ENCODE data around the gene GPHN.
"Not testable (repeated sequence)": the region's sequence is repeated elsewhere in the genome, so short reads cannot be mapped to it uniquely, and the experiment has no call there.

Gene GPHN

GRCh38 chr14:66974397-66975025, 466.6 kb downstream of the GPHN start:
- DNase-seq = no peak

GRCh38 chr14:66975251-66975650, 467.3 kb downstream of the GPHN start:
- no peak for DNase-seq

GRCh38 chr14:66979101-66979974, 471.4 kb downstream of the GPHN start:
- peak in 1 of 2 experiments; percentile 5 for DNase-seq

- DNase-seq = no peak
Observed at GRCh38 chr14:66982247-66982646, 474.3 kb downstream of the GPHN start.

GRCh38 chr14:66992776-66993175, 484.8 kb downstream of the GPHN start:
- DNase-seq = no peak

- no peak for DNase-seq
Observed at GRCh38 chr14:66993512-66993911, 485.6 kb downstream of the GPHN start.

GRCh38 chr14:66998013-66998412, 490.1 kb downstream of the GPHN start:
- peak; percentile 12 to 16 for DNase-seq

- DNase-seq = no peak
Observed at GRCh38 chr14:66999978-67000377, 492.0 kb downstream of the GPHN start.

GRCh38 chr14:67002994-67003753, 495.2 kb downstream of the GPHN start:
- DNase-seq = no peak

GRCh38 chr14:67004521-67004920, 496.6 kb downstream of the GPHN start:
- no peak for DNase-seq

GRCh38 chr14:67010602-67011001, 502.7 kb downstream of the GPHN start:
- no peak for DNase-seq

- no peak for DNase-seq
Observed at GRCh38 chr14:67016856-67017255, 508.9 kb downstream of the GPHN start.

- no peak for DNase-seq
Observed at GRCh38 chr14:67018720-67019119, 510.8 kb downstream of the GPHN start.

GRCh38 chr14:67019796-67020195, 511.8 kb downstream of the GPHN start:
- DNase-seq = no peak

GRCh38 chr14:67031920-67032774, 524.2 kb downstream of the GPHN start:
- DNase-seq = no peak

- DNase-seq = no peak
Observed at GRCh38 chr14:67045440-67045839, 537.5 kb downstream of the GPHN start.

- DNase-seq = no peak
Observed at GRCh38 chr14:67050896-67051295, 542.9 kb downstream of the GPHN start.

GRCh38 chr14:67056684-67057083, 548.7 kb downstream of the GPHN start:
- no peak for DNase-seq

GRCh38 chr14:67059596-67059995, 551.6 kb downstream of the GPHN start:
- no peak for DNase-seq

- DNase-seq = no peak
Observed at GRCh38 chr14:67060546-67060945, 552.6 kb downstream of the GPHN start.

- not testable (repeated sequence) for DNase-seq
Observed at GRCh38 chr14:67067070-67067814, 559.3 kb downstream of the GPHN start.

- DNase-seq = no peak
Observed at GRCh38 chr14:67068251-67068650, 560.3 kb downstream of the GPHN start.

All from activated CD4-positive, alpha-beta T cell treated with anti-CD3 and anti-CD28 coated beads, Interleukin-2, amount 50 U/mL, for 48 hours (primary cell).